GM18868 (cell line): Measurements from ENCODE around the gene REXO4.
"Not testable (repeated sequence)": the region's sequence is repeated elsewhere in the genome, so short reads cannot be mapped to it uniquely, and the experiment has no call there.

Source experiments
- ATAC-seq: cut with Tn5 transposase; IDR thresholded peaks from one replicate; pipeline ENCODE4 v1.9.1; 2021; ENCODE audit warnings: mild to moderate bottlenecking, moderate library complexity; ENCODE audit not compliant: unreplicated experiment

REXO4 gene

GRCh38 chr9:133390713-133391112, 27.1 kb downstream of the REXO4 start:
- ATAC-seq: no peak

DNA sequence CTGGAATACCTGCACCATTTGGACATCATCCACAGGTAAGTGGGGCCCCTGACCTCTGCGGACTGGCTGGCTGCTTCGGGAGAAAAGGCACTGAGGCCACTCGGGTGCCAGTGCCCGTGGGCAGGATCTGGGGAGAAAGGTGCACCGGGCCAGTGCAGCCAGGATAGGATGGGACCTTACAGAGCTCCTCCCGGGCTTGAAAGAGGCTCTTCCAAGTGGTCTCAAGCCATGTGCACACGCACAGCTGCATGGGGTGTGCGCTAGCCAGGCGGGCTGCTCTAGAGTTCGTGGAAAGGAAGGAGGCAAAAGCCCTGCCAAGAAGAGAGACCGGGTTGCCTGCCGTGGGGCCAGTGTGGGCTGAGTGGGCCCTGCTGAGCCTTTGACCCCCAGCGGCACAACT, 28.2 kb downstream of the REXO4 start:
- no peak for ATAC-seq

DNA sequence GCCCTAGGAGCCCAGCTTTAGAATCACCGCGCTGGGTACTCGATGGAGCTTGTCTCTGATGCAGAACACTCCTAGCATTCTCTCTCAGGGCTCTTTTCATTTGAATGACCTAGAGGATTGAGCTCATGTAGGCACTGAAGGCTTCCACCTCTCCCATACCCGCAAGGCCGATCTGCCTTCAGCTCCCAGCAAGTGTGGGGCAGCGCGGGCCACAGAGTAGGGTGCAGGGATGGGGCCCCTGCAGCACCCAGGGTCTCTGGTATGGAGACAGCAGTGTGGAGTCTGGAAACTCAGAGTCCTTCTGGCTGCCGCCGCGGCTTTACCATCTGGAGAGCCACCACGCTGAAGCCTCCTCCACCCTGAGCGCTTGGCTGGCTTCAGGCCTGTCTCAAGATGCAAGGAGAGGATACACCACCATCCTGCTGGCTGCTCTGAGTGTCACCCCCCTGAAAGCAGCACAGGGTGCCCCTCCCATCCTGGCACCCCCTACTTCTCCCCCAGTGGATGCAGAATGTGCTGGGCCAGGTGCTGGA, 28.7 kb downstream of the REXO4 start:
- no peak for ATAC-seq

DNA sequence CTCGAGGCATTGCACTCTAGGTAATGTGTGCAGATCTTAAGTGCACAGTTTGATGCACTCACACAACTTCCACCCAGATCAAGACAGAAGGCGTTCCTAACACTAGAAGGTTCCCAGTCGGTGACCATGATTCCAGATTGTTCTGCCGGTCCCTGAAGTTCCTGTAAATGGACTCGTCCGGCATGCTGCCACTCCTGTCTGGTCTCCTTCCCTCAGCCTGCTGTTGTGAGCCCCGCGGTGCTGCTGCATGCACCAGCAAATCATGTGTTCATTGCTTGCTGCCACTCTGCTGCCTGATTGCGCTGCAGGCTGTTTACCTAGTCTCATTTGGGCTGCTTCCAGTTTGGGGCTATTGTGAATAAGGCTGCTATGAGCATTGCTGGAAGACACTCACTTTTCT, 30.1 kb downstream of the REXO4 start:
- no peak for ATAC-seq

DNA sequence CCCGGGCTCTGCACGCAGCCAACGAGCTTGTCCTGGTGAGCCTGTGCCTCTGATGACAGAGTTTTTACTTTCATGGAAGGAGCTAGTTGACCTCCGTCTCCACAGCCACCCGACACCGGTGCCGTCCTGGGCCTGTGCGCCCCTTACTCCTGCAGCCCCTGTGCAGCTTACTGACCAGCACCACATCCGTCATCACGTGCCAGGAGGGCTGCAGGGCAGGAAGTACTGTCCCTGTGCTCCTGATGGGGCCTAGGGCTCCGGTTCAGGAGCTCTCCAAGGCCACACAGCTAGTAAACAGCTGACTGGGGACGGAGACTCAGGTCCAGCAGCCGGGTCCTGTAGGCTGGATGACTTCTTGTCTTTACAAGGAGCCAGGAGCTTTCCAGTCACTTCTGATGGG, 31.5 kb downstream of the REXO4 start:
- ATAC-seq: no peak

GRCh38 chr9:133385452-133385851, 32.4 kb downstream of the REXO4 start:
- ATAC-seq: no peak

DNA sequence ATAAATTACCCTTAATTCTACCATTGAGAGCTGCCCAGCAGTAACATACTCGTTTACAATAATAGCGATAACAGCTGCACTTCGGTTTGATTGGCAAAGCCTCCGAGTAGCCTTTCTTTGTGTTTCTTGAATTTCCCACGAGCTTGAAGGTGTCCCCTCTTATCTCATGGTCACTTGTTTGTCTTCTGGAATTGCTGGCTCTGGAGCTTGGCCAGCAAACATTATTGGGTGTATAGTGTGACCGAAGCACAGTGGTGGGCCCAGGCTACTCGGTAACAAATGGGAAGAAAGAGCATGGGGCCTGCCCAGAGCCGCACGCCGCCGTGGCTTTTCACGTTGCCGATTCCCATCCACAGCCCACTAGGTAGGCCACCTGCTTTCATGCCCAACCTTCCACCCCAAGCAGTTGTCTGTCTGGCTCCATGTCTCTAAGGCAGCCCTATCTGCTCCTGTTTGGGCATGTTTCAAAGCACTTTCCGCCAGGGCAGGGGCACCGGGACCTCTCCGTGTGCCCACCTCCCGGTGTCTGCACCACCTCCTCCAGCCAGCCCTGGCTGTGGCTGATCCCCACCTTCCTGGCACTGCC, 33.0 kb downstream of the REXO4 start:
- no peak for ATAC-seq

DNA sequence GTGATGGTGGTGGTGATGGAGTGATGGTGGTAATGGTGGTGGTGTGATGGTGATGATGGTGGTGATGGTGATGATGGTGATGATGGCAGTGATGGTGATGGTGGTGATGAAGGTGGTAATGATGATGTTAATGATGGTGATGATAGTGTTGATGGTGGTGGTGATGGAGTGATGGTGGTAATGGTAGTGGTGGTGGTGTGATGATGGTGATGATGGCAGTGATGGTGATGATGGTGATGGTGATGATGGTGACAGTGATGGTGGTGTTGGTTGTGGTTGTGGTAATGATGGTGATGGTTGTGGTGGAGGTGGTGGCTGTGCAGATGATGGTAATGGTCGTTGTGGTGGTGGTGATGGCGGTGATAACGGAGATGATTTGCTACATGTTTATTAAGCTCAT, 34.4 kb downstream of the REXO4 start:
- no peak for ATAC-seq

GRCh38 chr9:133382507-133383141, 35.2 kb downstream of the REXO4 start:
- ATAC-seq: no peak

DNA sequence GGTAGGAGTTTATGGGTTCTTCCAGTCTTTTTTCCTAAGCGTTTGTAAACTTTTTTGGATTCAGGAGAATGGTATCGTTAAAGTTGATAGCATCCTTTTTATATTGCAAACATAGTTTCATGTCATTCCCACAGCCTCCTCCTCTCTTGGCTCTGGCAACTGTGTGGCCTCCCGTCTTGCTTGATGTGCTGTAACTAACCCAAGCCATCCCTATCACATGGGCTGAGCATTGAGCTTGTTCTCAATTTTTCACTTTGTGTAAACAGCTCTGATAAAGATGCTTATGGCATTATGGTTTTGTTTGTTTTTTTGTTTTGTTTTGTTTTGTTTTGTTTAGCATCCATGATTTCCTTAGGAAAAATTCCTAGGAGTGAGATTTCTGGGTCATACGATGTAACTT, 37.1 kb downstream of the REXO4 start:
- no peak for ATAC-seq

DNA sequence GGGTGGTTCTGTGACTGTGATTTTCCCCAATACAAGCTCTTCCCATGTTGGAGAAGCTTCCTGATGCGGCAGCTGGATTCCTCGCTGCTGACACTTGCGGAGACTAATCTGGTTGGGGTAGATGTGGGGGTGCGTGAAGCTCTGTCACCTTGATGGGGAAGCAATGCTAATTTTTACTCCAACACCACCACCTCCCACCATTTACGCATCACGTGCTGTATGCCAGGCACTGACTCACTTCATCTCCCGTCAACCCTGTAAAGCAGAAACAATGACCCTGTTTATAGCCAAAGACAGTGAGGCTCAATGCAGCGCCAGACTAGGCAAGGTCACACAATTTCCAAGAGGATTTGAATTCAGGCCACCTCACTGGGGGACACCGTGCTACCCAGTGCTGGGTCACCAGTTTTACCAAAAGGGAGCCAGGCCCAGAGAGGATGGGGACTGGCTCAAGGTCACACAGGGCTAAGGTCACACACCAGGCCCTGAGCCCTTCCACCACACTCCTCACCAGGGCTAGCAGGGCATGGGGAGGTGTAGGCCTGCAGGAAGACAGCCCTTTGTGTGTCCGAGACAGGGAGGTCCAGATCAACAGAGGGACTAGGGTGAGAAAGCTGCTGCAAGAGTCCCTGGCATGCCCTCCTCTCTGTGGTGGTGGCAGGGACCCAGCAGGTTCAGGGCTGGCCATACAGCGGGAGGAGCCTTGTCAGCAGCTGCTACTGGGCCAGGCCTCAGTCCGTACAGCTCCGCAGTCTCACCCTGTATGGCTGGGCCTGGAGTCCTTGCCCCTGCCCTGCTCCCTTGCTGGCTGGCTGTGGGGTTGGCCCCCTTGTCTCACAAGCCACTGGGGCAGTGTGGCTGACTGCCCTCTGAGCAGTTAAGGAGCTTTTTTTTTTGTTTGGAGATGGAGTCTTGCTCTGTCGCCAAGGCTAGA, 38.4 kb downstream of the REXO4 start:
- ATAC-seq: no peak

DNA sequence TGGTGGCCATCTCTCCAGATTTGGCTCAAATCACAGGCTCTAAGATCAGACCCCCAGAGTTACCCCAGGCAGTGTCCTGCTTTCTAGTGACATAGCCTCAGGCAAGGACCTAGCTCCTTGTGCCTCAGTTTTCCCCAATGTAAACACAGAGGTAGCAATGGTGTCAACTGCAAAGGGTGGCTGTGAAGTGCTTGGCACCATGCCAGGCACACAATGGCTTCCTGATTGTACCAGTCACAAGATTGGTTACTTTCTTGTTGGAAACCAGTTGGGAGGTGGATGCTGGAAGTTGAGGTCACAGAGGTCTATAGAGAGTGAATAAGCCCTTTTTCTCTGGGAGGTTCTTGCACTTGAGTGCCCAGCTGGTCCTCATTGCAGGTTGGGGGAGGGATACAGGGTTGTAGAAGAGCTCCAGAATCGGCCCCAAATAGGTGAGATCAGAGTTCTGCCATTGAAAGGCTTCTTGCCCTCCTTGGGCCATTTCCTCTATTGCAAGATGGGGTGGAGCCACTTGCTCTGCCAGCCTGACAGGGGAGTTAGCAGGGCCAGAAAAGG, 39.3 kb downstream of the REXO4 start:
- ATAC-seq: no peak

- ATAC-seq: no peak
Measured at GRCh38 chr9:133377721-133378216, 40.0 kb downstream of the REXO4 start.

GRCh38 chr9:133377280-133377679, 40.5 kb downstream of the REXO4 start:
- ATAC-seq: not testable (repeated sequence)

- peak; percentile 88 for ATAC-seq
Measured at GRCh38 chr9:133375724-133376654, 41.8 kb downstream of the REXO4 start, which contains the start of the genes STKLD1 and SURF4. STKLD1 (plus strand) TSS chr9:133376366; CDS start chr9:133376474, 108 bp downstream. SURF4 (minus strand) TSS chr9:133376060; CDS start chr9:133375969, 91 bp downstream.

DNA sequence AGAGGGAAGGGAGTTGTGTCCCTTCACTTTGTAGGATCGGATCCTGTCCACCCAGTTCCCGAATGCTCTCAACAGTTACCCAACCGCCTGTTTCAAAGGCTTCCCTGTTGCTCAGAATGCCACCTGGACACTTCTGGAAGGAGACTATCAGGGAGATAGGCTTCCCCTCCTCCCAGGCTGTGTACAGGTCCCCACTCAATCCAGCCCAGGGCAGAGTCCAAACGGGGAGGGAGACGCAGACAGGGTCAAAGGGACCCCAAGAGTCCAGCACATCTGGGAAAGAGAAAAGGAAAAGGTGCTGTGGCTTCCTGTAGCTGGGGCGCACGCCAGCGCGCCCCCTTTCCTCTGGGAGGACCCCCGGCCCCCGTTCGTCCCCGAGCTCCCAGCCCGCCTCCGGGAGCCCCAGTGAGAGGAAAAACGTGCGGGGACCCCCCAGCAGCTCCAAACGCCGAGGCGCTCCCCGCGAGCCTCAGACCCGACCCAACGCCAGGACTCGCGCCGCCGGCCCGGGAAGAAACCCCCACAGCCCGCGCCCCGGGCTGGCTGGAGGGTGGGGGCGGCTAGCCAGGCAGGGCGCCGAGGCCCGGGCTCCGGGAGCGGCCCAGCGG, 42.6 kb downstream of the REXO4 start:
- no peak for ATAC-seq

- ATAC-seq: no peak
Measured at GRCh38 chr9:133374612-133375115, 43.1 kb downstream of the REXO4 start.

DNA sequence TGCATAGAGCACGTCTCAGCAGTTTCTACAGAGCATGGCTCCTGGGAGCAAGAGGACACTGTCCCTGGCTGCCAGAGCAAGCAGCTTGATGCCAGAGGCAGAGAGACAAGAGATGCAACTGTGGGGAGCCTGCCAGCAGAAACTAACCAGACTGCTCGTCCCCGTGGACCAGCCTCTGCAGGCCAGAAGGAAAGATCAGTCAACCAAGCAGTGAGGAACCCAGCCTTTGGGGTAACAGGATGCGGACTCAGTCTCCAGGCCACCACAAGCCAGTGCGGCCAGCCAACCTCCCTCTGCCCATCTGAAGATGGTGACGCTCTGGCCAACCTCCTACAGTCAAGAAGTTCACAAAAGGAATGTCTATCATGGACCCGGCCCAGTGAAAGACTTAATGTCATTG, 45.7 kb downstream of the REXO4 start:
- ATAC-seq: no peak

GRCh38 chr9:133371261-133371711, 46.5 kb downstream of the REXO4 start:
- no peak for ATAC-seq
